Measurements from ENCODE around the gene PTGIR. TPM values are rescaled to one million over a fixed set of nuclear protein-coding genes. Genes with fewer than 3 reads are reported as not detected.

Gene PTGIR
- total RNA-seq, 1 experiment from 2014 or later: not detected

Other genes with a start within 250 kb of the PTGIR start
- gene CCDC8, start 211.5 kb downstream of the PTGIR start, total RNA-seq (2014; rRNA removed; shearing (Covaris generic); ENCODE audit: low replicate concordance): 11.6 and 15.9 TPM in 2 replicates
- not detected in 2 replicates for gene PNMA8C, start 196.2 kb downstream of the PTGIR start, total RNA-seq (2014; rRNA removed; shearing (Covaris generic); ENCODE audit: low replicate concordance)
- gene PNMA8A, start 153.5 kb downstream of the PTGIR start, total RNA-seq (2014; rRNA removed; shearing (Covaris generic); ENCODE audit: low replicate concordance): 0.22 and 0.46 TPM in 2 replicates
- not detected in 2 replicates for gene PNMA8B, start 129.2 kb downstream of the PTGIR start, total RNA-seq (2014; rRNA removed; shearing (Covaris generic); ENCODE audit: low replicate concordance)
- 90.4 and 116 TPM in 2 replicates for gene CALM3, start 23.8 kb downstream of the PTGIR start, total RNA-seq (2014; rRNA removed; shearing (Covaris generic); ENCODE audit: low replicate concordance)
- not detected in 2 replicates for gene GNG8, start 11.1 kb upstream of the PTGIR start, total RNA-seq (2014; rRNA removed; shearing (Covaris generic); ENCODE audit: low replicate concordance)
- gene DACT3, start 36.1 kb upstream of the PTGIR start, total RNA-seq (2014; rRNA removed; shearing (Covaris generic); ENCODE audit: low replicate concordance): 1.5 and 1.7 TPM in 2 replicates
- gene PRKD2, start 92.0 kb upstream of the PTGIR start, total RNA-seq (2014; rRNA removed; shearing (Covaris generic); ENCODE audit: low replicate concordance): 8.6 and 20.4 TPM in 2 replicates
- 6.5 and 18.0 TPM in 2 replicates for gene FKRP, start 121.0 kb upstream of the PTGIR start, total RNA-seq (2014; rRNA removed; shearing (Covaris generic); ENCODE audit: low replicate concordance)
- gene STRN4, start 121.4 kb upstream of the PTGIR start, total RNA-seq (2014; rRNA removed; shearing (Covaris generic); ENCODE audit: low replicate concordance): 55.2 and 81.7 TPM in 2 replicates
- 170 and 305 TPM in 2 replicates for gene SLC1A5, start 163.5 kb upstream of the PTGIR start, total RNA-seq (2014; rRNA removed; shearing (Covaris generic); ENCODE audit: low replicate concordance)
- 216 and 390 TPM in 2 replicates for gene AP2S1, start 225.8 kb upstream of the PTGIR start, total RNA-seq (2014; rRNA removed; shearing (Covaris generic); ENCODE audit: low replicate concordance)
- 7.8 and 14.7 TPM in 2 replicates for gene ARHGAP35, start 235.9 kb upstream of the PTGIR start, total RNA-seq (2014; rRNA removed; shearing (Covaris generic); ENCODE audit: low replicate concordance)

Measured in MG63 (cell line).